HepG2 (cell line): ENCODE results near the gene PRR14. TPM values are rescaled to one million over a fixed set of nuclear protein-coding genes. Genes with fewer than 3 reads are reported as not detected.

ENCODE experiments used
- DNMT3B ChIP-seq: conservative IDR thresholded peaks from 2 replicates; pipeline ENCODE4 v1.6.1; 2016; ENCODE audit warnings: missing biosample characterization, control low read depth
- EP300 ChIP-seq, 3 experiments: sonication (generic) in 1 of 3; formaldehyde crosslinking in 1 of 3; IDR thresholded peaks; 2 replicates each; pipeline versions ENCODE4 v1.5.1 to v1.6.1; 2011 to 2020; ENCODE audit warnings: low read depth in 2 of 3, low read length in 2 of 3, borderline replicate concordance in 1 of 3, improper control_type of control experiment in 1 of 3, mild to moderate bottlenecking in 1 of 3, missing genetic modification reagents in 1 of 3, moderate library complexity in 1 of 3
- HMG20A ChIP-seq: IDR thresholded peaks from 2 replicates; pipeline ENCODE4 v1.6.1; 2016; ENCODE audit warnings: borderline replicate concordance
- KLF6 ChIP-seq: IDR thresholded peaks from 2 replicates; pipeline ENCODE4 v1.8.0; 2016; ENCODE audit warnings: missing biosample characterization, missing genetic modification reagents
- MED1 ChIP-seq: sonication (generic); formaldehyde crosslinking; IDR thresholded peaks from 2 replicates; pipeline ENCODE4 v1.4.0; 2020; ENCODE audit warnings: missing genetic modification reagents
- MZF1 ChIP-seq: sonication (generic); formaldehyde crosslinking; IDR thresholded peaks from 2 replicates; pipeline ENCODE4 v1.8.1; 2023; ENCODE audit warnings: mild to moderate bottlenecking, missing genetic modification reagents, borderline replicate concordance
- PHB2 ChIP-seq: fragments of 450-650 bp; IDR thresholded peaks from 2 replicates; pipeline ENCODE4 v1.6.1; 2018; ENCODE audit not compliant: partially characterized antibody
- POGZ ChIP-seq: sonication (generic); formaldehyde crosslinking; IDR thresholded peaks from 2 replicates; pipeline ENCODE4 v1.4.0; 2020; ENCODE audit warnings: mild to moderate bottlenecking, missing genetic modification reagents
- RFX1 ChIP-seq: fragments of 450-650 bp; IDR thresholded peaks from 2 replicates; pipeline ENCODE4 v1.6.1; 2017
- RXRA ChIP-seq: sonication (generic); formaldehyde crosslinking; IDR thresholded peaks from 2 replicates; pipeline ENCODE4 v1.5.1; 2020; ENCODE audit warnings: missing genetic modification reagents
- SAFB2 ChIP-seq: sonication (generic); formaldehyde crosslinking; IDR thresholded peaks from 2 replicates; pipeline ENCODE4 v1.5.1; 2020; ENCODE audit warnings: missing genetic modification reagents, low read depth, mild to moderate bottlenecking, borderline replicate concordance
- TOE1 ChIP-seq: sonication (generic); formaldehyde crosslinking; IDR thresholded peaks from 2 replicates; pipeline ENCODE4 v1.4.0; 2020; ENCODE audit warnings: mild to moderate bottlenecking, missing genetic modification reagents
- XBP1 ChIP-seq: sonication (generic); formaldehyde crosslinking; IDR thresholded peaks from 2 replicates; pipeline ENCODE4 v1.5.0; 2020; ENCODE audit warnings: missing genetic modification reagents
- ZNF552 ChIP-seq: sonication (generic); formaldehyde crosslinking; IDR thresholded peaks from 2 replicates; pipeline ENCODE4 v1.9.0; 2022; ENCODE audit warnings: missing genetic modification reagents, mild to moderate bottlenecking, borderline replicate concordance
- ZNF766 ChIP-seq: sonication (generic); formaldehyde crosslinking; IDR thresholded peaks from 2 replicates; pipeline ENCODE4 v1.5.0; 2020; ENCODE audit warnings: missing genetic modification reagents, borderline replicate concordance
- ZNF780A ChIP-seq: sonication (generic); formaldehyde crosslinking; IDR thresholded peaks from 2 replicates; pipeline ENCODE4 v1.8.0; 2022; ENCODE audit warnings: mild to moderate bottlenecking, missing genetic modification reagents, moderate library complexity
- polyA plus RNA-seq, 8 experiments: library from polyadenylated mRNA; depleted of rRNA in 3 of 8; stranded (reverse) in 7 of 8; unstranded in 1 of 8; fragments of >200 nt; fragmentation: Illumina TruSeq in 4 of 8; extraction: Trizol in 4 of 8; gene quantifications; 2 replicates each; pipeline versions ENCODE4 v1.2.1 to v1.2.3, GENCODE V29; 2011 to 2016; ENCODE audit warnings: low read depth in 4 of 8, missing spikeins in 1 of 8, mixed read lengths in 1 of 8; ENCODE audit not compliant: insufficient read depth in 1 of 8
- total RNA-seq, 5 experiments: library from RNA; depleted of rRNA; stranded (reverse); fragments of >200 nt; fragmentation: Illumina TruSeq; extraction: Trizol; gene quantifications; 2 replicates each; pipeline ENCODE4 v1.2.3, GENCODE V29; 2016; ENCODE audit warnings: low read depth in 1 of 5
- TF ChIP-seq, protein P1 (sequence below): sonication (generic); formaldehyde crosslinking; IDR thresholded peaks from 2 replicates; pipeline ENCODE4 v1.5.1; 2020; ENCODE audit warnings: mild to moderate bottlenecking, moderate library complexity, missing genetic modification reagents
- TF ChIP-seq, protein P2 (sequence below): sonication (generic); formaldehyde crosslinking; IDR thresholded peaks from 2 replicates; pipeline ENCODE4 v1.8.1; 2023; ENCODE audit warnings: missing genetic modification reagents, inconsistent platforms, borderline replicate concordance
- TF ChIP-seq, protein P3 (sequence below): sonication (generic); formaldehyde crosslinking; IDR thresholded peaks from 2 replicates; pipeline ENCODE4 v1.4.0; 2020; ENCODE audit warnings: missing genetic modification reagents, borderline replicate concordance
- TF ChIP-seq, protein P4 (sequence below): sonication (generic); formaldehyde crosslinking; IDR thresholded peaks from 2 replicates; pipeline ENCODE4 v1.8.0; 2022; ENCODE audit warnings: mild to moderate bottlenecking, missing genetic modification reagents, moderate library complexity
- TF ChIP-seq, protein P5 (sequence below): sonication (generic); formaldehyde crosslinking; IDR thresholded peaks from 2 replicates; pipeline ENCODE4 v1.8.0; 2022; ENCODE audit warnings: missing genetic modification reagents, mild to moderate bottlenecking, moderate library complexity, borderline replicate concordance

The PRR14 gene
- total and polyA plus RNA-seq, 2 of the 13 experiments (the other 11 are each of a cell fraction or from before 2014, with no cell fraction given): 8.4 to 11.0 TPM

DNA sequence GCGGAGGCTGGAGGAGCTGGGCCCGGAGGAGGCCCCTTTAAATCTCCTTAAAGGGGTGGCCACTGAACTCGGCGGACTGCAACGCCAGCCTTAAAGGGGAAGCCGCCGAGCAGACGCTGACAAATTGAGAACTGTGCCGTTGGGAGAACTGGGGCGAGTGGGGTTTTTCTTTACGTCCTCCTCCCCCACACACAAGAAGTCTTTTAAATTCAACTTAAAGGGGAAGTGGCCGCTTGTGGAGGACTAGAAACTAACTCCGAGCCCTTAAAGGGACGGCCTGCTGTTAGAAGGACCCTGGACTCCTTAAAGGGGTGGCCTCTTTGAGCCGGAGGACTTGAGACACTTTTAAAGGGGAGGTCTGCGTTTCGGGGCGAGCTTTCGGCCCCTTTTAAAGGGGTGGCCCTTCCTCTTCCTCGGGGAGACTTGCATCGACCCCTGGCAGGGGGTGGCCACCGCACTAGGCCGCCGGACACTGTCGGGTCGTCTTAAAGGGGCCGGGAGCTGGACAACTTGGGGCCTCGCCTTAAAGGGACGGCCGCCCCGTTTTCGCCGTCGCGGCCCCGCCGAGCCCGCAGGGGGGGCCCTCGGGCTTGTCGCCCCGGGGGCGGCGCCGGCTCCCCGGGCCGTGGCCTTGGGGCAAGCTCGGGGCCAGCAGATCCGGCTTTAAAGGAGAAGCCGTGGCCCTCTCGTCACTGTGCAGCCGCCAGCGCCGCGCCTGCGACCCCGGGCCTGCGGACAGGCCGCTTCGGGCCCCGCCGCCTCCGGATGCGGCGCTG is 8.2 kb downstream of the PRR14 start (continued):
- TF ChIP-seq DNMT3B (CRISPR knock-in tag): no peak
- TF ChIP-seq, protein P1, sequence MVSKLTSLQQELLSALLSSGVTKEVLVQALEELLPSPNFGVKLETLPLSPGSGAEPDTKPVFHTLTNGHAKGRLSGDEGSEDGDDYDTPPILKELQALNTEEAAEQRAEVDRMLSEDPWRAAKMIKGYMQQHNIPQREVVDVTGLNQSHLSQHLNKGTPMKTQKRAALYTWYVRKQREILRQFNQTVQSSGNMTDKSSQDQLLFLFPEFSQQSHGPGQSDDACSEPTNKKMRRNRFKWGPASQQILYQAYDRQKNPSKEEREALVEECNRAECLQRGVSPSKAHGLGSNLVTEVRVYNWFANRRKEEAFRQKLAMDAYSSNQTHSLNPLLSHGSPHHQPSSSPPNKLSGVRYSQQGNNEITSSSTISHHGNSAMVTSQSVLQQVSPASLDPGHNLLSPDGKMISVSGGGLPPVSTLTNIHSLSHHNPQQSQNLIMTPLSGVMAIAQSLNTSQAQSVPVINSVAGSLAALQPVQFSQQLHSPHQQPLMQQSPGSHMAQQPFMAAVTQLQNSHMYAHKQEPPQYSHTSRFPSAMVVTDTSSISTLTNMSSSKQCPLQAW (CRISPR knock-in tag): peak; percentile 78; the same call in 1 of the 2 replicates
- TF ChIP-seq EP300 (IDR thresholded peaks at IDR 0.05; ENCODE audit: low read depth in 2 of 2, low read length in 2 of 2): no peak
- TF ChIP-seq EP300 (CRISPR knock-in tag; IDR thresholded peaks at IDR 0.05; ENCODE audit: borderline replicate concordance): no peak
- peak; percentile 67 for TF ChIP-seq POGZ
- TF ChIP-seq, protein P2, sequence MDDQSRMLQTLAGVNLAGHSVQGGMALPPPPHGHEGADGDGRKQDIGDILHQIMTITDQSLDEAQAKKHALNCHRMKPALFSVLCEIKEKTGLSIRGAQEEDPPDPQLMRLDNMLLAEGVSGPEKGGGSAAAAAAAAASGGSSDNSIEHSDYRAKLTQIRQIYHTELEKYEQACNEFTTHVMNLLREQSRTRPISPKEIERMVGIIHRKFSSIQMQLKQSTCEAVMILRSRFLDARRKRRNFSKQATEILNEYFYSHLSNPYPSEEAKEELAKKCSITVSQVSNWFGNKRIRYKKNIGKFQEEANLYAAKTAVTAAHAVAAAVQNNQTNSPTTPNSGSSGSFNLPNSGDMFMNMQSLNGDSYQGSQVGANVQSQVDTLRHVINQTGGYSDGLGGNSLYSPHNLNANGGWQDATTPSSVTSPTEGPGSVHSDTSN (CRISPR knock-in tag): no peak
- TF ChIP-seq HMG20A: no peak
- peak; percentile 40; the same call in 1 of the 2 replicates for TF ChIP-seq MED1
- no peak for TF ChIP-seq ZNF552
- no peak for TF ChIP-seq ZNF780A (CRISPR knock-in tag)
- peak; percentile 40; the same call in 1 of the 2 replicates for TF ChIP-seq ZNF766 (CRISPR knock-in tag)
- TF ChIP-seq, protein P3, sequence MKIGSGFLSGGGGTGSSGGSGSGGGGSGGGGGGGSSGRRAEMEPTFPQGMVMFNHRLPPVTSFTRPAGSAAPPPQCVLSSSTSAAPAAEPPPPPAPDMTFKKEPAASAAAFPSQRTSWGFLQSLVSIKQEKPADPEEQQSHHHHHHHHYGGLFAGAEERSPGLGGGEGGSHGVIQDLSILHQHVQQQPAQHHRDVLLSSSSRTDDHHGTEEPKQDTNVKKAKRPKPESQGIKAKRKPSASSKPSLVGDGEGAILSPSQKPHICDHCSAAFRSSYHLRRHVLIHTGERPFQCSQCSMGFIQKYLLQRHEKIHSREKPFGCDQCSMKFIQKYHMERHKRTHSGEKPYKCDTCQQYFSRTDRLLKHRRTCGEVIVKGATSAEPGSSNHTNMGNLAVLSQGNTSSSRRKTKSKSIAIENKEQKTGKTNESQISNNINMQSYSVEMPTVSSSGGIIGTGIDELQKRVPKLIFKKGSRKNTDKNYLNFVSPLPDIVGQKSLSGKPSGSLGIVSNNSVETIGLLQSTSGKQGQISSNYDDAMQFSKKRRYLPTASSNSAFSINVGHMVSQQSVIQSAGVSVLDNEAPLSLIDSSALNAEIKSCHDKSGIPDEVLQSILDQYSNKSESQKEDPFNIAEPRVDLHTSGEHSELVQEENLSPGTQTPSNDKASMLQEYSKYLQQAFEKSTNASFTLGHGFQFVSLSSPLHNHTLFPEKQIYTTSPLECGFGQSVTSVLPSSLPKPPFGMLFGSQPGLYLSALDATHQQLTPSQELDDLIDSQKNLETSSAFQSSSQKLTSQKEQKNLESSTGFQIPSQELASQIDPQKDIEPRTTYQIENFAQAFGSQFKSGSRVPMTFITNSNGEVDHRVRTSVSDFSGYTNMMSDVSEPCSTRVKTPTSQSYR: no peak
- TF ChIP-seq RFX1: 0 out of 2 replicates have a peak, but pooled peaks have one; percentile 67
- TF ChIP-seq XBP1 (CRISPR knock-in tag): no peak
- TF ChIP-seq SAFB2 (CRISPR knock-in tag): 0 out of 2 replicates have a peak, but pooled peaks have one; percentile 48
- TF ChIP-seq RXRA (CRISPR knock-in tag): no peak
- TF ChIP-seq PHB2: no peak
- TF ChIP-seq, protein P4, sequence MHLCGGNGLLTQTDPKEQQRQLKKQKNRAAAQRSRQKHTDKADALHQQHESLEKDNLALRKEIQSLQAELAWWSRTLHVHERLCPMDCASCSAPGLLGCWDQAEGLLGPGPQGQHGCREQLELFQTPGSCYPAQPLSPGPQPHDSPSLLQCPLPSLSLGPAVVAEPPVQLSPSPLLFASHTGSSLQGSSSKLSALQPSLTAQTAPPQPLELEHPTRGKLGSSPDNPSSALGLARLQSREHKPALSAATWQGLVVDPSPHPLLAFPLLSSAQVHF (CRISPR knock-in tag): no peak
- TF ChIP-seq MZF1 (CRISPR knock-in tag): no peak
- TF ChIP-seq, protein P5, sequence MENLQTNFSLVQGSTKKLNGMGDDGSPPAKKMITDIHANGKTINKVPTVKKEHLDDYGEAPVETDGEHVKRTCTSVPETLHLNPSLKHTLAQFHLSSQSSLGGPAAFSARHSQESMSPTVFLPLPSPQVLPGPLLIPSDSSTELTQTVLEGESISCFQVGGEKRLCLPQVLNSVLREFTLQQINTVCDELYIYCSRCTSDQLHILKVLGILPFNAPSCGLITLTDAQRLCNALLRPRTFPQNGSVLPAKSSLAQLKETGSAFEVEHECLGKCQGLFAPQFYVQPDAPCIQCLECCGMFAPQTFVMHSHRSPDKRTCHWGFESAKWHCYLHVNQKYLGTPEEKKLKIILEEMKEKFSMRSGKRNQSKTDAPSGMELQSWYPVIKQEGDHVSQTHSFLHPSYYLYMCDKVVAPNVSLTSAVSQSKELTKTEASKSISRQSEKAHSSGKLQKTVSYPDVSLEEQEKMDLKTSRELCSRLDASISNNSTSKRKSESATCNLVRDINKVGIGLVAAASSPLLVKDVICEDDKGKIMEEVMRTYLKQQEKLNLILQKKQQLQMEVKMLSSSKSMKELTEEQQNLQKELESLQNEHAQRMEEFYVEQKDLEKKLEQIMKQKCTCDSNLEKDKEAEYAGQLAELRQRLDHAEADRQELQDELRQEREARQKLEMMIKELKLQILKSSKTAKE (CRISPR knock-in tag): no peak
- TF ChIP-seq KLF6 (CRISPR knock-in tag): 0 out of 2 replicates have a peak, but pooled peaks have one; percentile 6
- TF ChIP-seq TOE1 (CRISPR knock-in tag): no peak
